ENCODE data around the gene FMOD. TPM values are rescaled to one million over a fixed set of nuclear protein-coding genes. Genes with fewer than 3 reads are reported as not detected.

FMOD gene
- total RNA-seq, 1 experiment from 2014 or later: 2.2 TPM

DNA sequence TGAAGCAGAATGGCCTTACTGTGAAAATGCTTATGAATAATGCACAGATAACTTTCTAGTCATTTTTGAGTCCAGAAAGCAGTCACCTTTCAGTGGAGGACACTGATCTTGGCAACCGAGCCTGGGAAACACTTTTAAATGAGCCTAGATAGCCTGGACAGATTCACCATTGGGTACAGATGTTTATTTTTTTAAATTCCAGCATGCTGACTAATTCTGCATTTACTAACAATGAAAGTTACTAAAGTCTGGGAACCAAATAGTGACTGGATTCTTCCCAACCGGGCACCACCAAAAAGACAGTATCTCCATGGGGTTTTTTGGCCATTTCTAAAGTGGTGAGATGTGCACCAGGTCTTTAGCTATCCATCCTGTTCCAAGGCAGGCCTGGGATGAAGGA, 3.3 kb upstream of the FMOD start:
- peaks cover 18% of the 10 kb centered on the region for H3K4me1 ChIP-seq (ENCODE audit: low read length)
- H3K79me2 ChIP-seq (ENCODE audit: low read length): no peaks in the 10 kb centered on the region

DNA sequence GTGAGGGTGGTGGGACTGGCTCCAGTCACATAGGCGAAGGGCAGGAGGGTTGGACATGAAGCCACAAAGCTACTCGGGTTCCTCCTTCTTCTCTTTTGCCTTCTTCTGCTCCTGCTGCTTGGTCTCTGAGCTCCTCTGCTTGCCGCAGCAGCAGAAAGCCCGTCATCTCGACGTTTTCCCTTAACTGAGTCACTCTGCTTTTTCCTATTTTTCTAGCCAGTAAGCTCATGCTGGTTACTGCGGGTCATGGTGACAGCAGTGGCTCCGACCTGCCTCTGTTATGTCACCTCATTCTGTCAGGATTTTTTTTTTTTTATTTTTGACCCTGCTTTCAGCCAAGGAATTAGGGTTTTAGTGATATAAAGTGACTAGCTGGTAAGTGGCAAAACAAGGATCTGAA, 2.6 kb upstream of the FMOD start:
- Histone ChIP-seq H3K4me3 (ENCODE audit: low read length) (no peak overlapping the region), H3K4me1 (ENCODE audit: low read length) (peaks cover 16% of the 10 kb centered on the region), H3K4me2 (ENCODE audit: low read depth, low read length, poor library complexity, severe bottlenecking) (no peak overlapping the region), H3K27ac (ENCODE audit: low read length) (no peak overlapping the region), H3K9ac (ENCODE audit: low read length) (no peak overlapping the region), H4K20me1 (ENCODE audit: insufficient read depth, low read depth, low read length) (no peaks in the 10 kb centered on the region), H3K9me3 (ENCODE audit: low read length) (0 out of 2 replicates have a peak, but pooled peaks cover 4% of the 10 kb centered on the region), H3K79me2 (ENCODE audit: low read length) (no peaks in the 10 kb centered on the region), H3K36me3 (ENCODE audit: insufficient read depth, low read length) (no peaks in the 10 kb centered on the region; the same call in 1 of the 2 replicates), H3K9me2 (replicated peaks; ENCODE audit: insufficient read depth, low read length) (no peaks in the 10 kb centered on the region), H2AFZ (ENCODE audit: low read length) (no peak overlapping the region), H3K27me3 (ENCODE audit: low read length) (no peaks in the 10 kb centered on the region)
- no peak for DNase-seq

More for the DNA sequence above, 3.3 kb upstream of the FMOD start:
- H3K4me3 ChIP-seq (ENCODE audit: low read length): no peak overlapping the region
- H3K9me2 ChIP-seq (replicated peaks; ENCODE audit: insufficient read depth, low read length): no peaks in the 10 kb centered on the region
- no peaks in the 10 kb centered on the region; the same call in 1 of the 2 replicates for H3K36me3 ChIP-seq (ENCODE audit: insufficient read depth, low read length)
- H3K9me3 ChIP-seq (ENCODE audit: low read length): 0 out of 2 replicates have a peak, but pooled peaks cover 4% of the 10 kb centered on the region
- H3K27me3 ChIP-seq (ENCODE audit: low read length): no peaks in the 10 kb centered on the region
- H3K27ac ChIP-seq (ENCODE audit: low read length): no peak overlapping the region
- H4K20me1 ChIP-seq (ENCODE audit: insufficient read depth, low read depth, low read length): no peaks in the 10 kb centered on the region
- no peak overlapping the region for H3K9ac ChIP-seq (ENCODE audit: low read length)
- H3K4me2 ChIP-seq (ENCODE audit: low read depth, low read length, poor library complexity, severe bottlenecking): no peak overlapping the region
- DNase-seq: no peak
- no peak overlapping the region for H2AFZ ChIP-seq (ENCODE audit: low read length)

DNA sequence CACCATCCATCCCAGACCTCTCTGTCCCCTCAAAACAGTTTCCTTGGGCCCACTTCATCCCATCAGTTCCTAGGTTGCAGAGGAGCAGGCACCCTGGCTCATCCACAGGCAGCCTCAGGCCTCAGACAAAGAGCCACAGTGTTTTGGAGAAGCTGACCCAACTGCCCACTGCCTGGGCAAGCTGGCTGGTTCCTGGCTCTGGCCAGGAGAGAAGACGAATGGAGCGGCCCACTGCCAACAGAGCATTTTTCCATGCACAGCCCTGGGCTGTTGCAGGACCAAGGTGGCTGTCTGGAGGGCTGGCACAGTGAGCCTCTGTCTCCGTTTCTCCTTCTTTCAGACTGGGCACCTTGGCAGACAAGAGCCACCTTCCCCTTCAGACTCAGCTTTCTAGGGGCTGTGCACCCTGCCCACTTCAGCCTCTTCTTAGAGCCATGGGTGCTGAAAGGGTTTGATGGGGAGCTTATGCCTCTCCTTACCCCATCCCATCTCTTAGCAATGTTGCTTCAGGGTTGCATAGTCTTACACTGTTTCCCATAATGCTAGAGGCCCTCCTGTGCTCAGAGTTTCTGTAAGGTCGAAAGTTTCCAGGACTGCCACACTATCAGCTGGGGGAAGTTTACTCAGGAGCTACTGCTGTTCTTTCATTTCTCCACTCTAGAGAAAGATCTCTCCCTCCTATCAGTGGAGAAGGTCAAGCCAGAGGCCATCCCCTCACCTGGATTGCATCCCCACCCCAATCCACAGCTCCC, 973 bp downstream of the FMOD start:
- DNase-seq: no peak
- Histone ChIP-seq H3K9me3 (ENCODE audit: low read length) (no peaks in the 10 kb centered on the region), H3K79me2 (ENCODE audit: low read length) (no peaks in the 10 kb centered on the region), H2AFZ (ENCODE audit: low read length) (no peak overlapping the region), H3K4me2 (ENCODE audit: low read depth, low read length, poor library complexity, severe bottlenecking) (peak overlapping the region; percentile 75), H3K27me3 (ENCODE audit: low read length) (no peaks in the 10 kb centered on the region), H3K4me1 (ENCODE audit: low read length) (peaks cover 19% of the 10 kb centered on the region), H3K9ac (ENCODE audit: low read length) (no peak overlapping the region), H3K9me2 (replicated peaks; ENCODE audit: insufficient read depth, low read length) (no peaks in the 10 kb centered on the region), H3K4me3 (ENCODE audit: low read length) (no peak overlapping the region), H4K20me1 (ENCODE audit: insufficient read depth, low read depth, low read length) (no peaks in the 10 kb centered on the region), H3K27ac (ENCODE audit: low read length) (no peak overlapping the region), H3K36me3 (ENCODE audit: insufficient read depth, low read length) (no peaks in the 10 kb centered on the region)

DNA sequence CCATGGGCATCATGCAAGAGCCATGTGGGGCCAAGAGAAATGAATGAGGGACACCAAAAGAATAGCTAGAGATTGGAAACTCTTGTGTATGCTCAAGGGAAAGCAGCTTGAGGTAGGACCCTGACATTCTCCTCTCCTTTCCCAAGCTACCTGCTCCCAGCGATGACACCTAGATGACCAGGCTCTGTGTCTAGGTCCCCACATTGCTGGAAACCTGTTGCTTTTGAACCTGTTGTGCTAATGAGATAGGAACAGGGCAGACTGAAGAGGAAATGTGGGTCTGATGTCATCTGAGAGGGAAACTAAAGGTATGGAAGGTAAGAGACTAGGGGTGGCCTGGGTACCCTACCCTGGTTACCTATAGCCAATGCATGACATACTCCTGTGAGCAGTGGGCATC, 1.8 kb downstream of the FMOD start:
- no peaks in the 10 kb centered on the region for H3K79me2 ChIP-seq (ENCODE audit: low read length)
- H2AFZ ChIP-seq (ENCODE audit: low read length): no peak overlapping the region
- no peak overlapping the region for H3K4me2 ChIP-seq (ENCODE audit: low read depth, low read length, poor library complexity, severe bottlenecking)
- H3K9me3 ChIP-seq (ENCODE audit: low read length): no peaks in the 10 kb centered on the region
- no peaks in the 10 kb centered on the region for H3K27me3 ChIP-seq (ENCODE audit: low read length)
- no peaks in the 10 kb centered on the region for H3K36me3 ChIP-seq (ENCODE audit: insufficient read depth, low read length)
- H3K4me1 ChIP-seq (ENCODE audit: low read length): peaks cover 22% of the 10 kb centered on the region
- no peaks in the 10 kb centered on the region for H4K20me1 ChIP-seq (ENCODE audit: insufficient read depth, low read depth, low read length)
- no peaks in the 10 kb centered on the region for H3K9me2 ChIP-seq (replicated peaks; ENCODE audit: insufficient read depth, low read length)
- H3K27ac ChIP-seq (ENCODE audit: low read length): no peak overlapping the region
- DNase-seq: no peak
- H3K9ac ChIP-seq (ENCODE audit: low read length): no peak overlapping the region
- no peak overlapping the region for H3K4me3 ChIP-seq (ENCODE audit: low read length)

DNA sequence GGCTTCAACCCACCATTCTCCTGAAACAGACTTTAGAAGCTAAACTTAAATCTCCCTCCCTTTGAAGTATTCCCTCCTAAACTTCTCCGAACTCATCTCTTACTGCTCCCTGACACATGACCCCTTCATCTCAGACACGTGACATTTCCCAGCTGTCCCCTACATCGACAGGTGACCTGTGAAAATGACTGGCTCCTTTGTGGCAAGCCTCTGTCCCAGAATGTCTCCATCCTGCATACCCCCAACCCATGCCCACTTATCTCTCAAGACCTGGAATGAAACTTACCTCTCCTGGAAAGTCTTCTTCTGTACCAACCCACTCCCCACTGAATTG, 4.2 kb downstream of the FMOD start:
- DNase-seq: no peak
- no peaks in the 10 kb centered on the region for H3K9me2 ChIP-seq (replicated peaks; ENCODE audit: insufficient read depth, low read length)
- H3K27ac ChIP-seq (ENCODE audit: low read length): no peak overlapping the region

DNA sequence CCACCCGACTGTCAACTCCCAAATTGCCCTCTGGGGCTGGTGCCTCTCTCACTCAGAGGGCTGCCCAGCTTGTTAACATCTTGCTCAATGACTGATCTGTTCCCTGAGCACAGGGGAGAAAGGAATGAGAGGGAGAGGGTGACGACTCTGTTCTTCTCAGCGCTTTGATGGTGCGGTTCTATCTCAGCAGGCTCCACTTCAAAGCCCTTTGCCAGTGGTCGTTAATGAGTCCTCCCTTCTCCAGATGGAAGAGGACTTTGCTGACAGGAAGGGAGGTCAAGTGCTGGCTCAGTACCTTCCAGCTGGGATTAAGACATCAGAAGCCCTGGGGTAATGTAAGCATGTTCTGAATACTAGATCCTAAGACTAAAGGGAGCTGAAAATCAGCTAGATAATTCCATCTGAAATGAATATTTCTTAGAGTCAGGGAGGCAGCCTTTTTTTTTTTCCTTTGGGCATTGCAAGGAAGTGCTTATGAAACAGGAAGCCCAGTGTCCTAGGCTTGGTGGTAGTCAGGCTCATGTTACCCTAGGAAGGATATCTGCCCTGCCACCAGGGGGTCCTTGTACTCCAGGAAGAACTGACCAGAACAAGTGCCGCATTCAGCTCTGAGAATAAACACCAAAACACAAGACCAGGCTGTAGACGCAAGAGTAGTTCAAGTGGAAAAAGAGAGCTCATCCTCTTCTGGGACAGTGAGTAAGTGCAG, 4.7 kb downstream of the FMOD start:
- no peak overlapping the region for H3K4me3 ChIP-seq (ENCODE audit: low read length)

More for the DNA sequence above, 4.2 kb downstream of the FMOD start:
- Histone ChIP-seq H3K4me1 (ENCODE audit: low read length) (peaks cover 23% of the 10 kb centered on the region), H3K36me3 (ENCODE audit: insufficient read depth, low read length) (no peaks in the 10 kb centered on the region), H3K27me3 (ENCODE audit: low read length) (no peaks in the 10 kb centered on the region), H3K4me3 (ENCODE audit: low read length) (no peak overlapping the region), H4K20me1 (ENCODE audit: insufficient read depth, low read depth, low read length) (no peaks in the 10 kb centered on the region), H3K9me3 (ENCODE audit: low read length) (no peaks in the 10 kb centered on the region), H3K9ac (ENCODE audit: low read length) (no peak overlapping the region), H2AFZ (ENCODE audit: low read length) (no peak overlapping the region), H3K79me2 (ENCODE audit: low read length) (no peaks in the 10 kb centered on the region), H3K4me2 (ENCODE audit: low read depth, low read length, poor library complexity, severe bottlenecking) (no peak overlapping the region)

GRCh38 chr1:203343956-203344754, 6.8 kb downstream of the FMOD start:
- H3K4me2 ChIP-seq (ENCODE audit: low read depth, low read length, poor library complexity, severe bottlenecking): no peak overlapping the region
- no peak for DNase-seq
- no peaks in the 10 kb centered on the region for H3K36me3 ChIP-seq (ENCODE audit: insufficient read depth, low read length)
- no peaks in the 10 kb centered on the region for H4K20me1 ChIP-seq (ENCODE audit: insufficient read depth, low read depth, low read length)
- H3K79me2 ChIP-seq (ENCODE audit: low read length): no peaks in the 10 kb centered on the region
- no peaks in the 10 kb centered on the region for H3K9me3 ChIP-seq (ENCODE audit: low read length)
- no peak overlapping the region for H3K27ac ChIP-seq (ENCODE audit: low read length)
- no peak overlapping the region for H2AFZ ChIP-seq (ENCODE audit: low read length)
- no peaks in the 10 kb centered on the region for H3K9me2 ChIP-seq (replicated peaks; ENCODE audit: insufficient read depth, low read length)
- no peak overlapping the region for H3K9ac ChIP-seq (ENCODE audit: low read length)
- no peaks in the 10 kb centered on the region for H3K27me3 ChIP-seq (ENCODE audit: low read length)
- no peak overlapping the region for H3K4me3 ChIP-seq (ENCODE audit: low read length)
- peaks cover 12% of the 10 kb centered on the region for H3K4me1 ChIP-seq (ENCODE audit: low read length)

More for the DNA sequence above, 4.7 kb downstream of the FMOD start:
- Histone ChIP-seq H3K27me3 (ENCODE audit: low read length) (no peaks in the 10 kb centered on the region), H2AFZ (ENCODE audit: low read length) (no peak overlapping the region), H3K4me2 (ENCODE audit: low read depth, low read length, poor library complexity, severe bottlenecking) (no peak overlapping the region), H3K9me2 (replicated peaks; ENCODE audit: insufficient read depth, low read length) (no peaks in the 10 kb centered on the region), H3K4me1 (ENCODE audit: low read length) (peaks cover 18% of the 10 kb centered on the region), H3K36me3 (ENCODE audit: insufficient read depth, low read length) (no peaks in the 10 kb centered on the region), H4K20me1 (ENCODE audit: insufficient read depth, low read depth, low read length) (no peaks in the 10 kb centered on the region), H3K27ac (ENCODE audit: low read length) (no peak overlapping the region), H3K9ac (ENCODE audit: low read length) (no peak overlapping the region), H3K79me2 (ENCODE audit: low read length) (no peaks in the 10 kb centered on the region), H3K9me3 (ENCODE audit: low read length) (no peaks in the 10 kb centered on the region)
- peak; percentile 60 for DNase-seq

Data from Karpas-422 (cell line).